Neural cell (in vitro differentiated cells): ENCODE data around the gene SMIM36. TPM values are rescaled to one million over a fixed set of nuclear protein-coding genes. Genes with fewer than 3 reads are reported as not detected.

Source experiments
- H2AFZ ChIP-seq: fragments of 200-600, 300-800 bp; sonication (generic), shearing (Covaris generic); 2 replicates; pipeline ENCODE4 v1.6.0; 2014; ENCODE audit warnings: low read depth, mild to moderate bottlenecking, antibody characterized with exemption, low read length, moderate library complexity
- H3F3A ChIP-seq: fragments of 200-600 bp; shearing (Covaris generic); 2 replicates; pipeline ENCODE4 v1.6.1; 2016; ENCODE audit warnings: mild to moderate bottlenecking, moderate library complexity, mixed read lengths, antibody characterized with exemption, low read length; ENCODE audit not compliant: insufficient read depth, poor library complexity, severe bottlenecking
- H3K27ac ChIP-seq: fragments of 200-600, 300-800 bp; sonication (generic), shearing (Covaris generic); 2 replicates; pipeline ENCODE4 v1.5.1; 2014; ENCODE audit warnings: mild to moderate bottlenecking, low read length, moderate library complexity
- H3K27me3 ChIP-seq: fragments of 300-800, 200-600 bp; sonication (generic), shearing (Covaris generic); 2 replicates; pipeline ENCODE4 v1.6.0; 2014; ENCODE audit warnings: mild to moderate bottlenecking, low read depth, low read length, moderate library complexity; ENCODE audit not compliant: insufficient read depth
- H3K36me3 ChIP-seq: fragments of 300-800, 200-600 bp; sonication (generic), shearing (Covaris generic); 2 replicates; pipeline ENCODE4 v1.5.1; 2014; ENCODE audit warnings: mild to moderate bottlenecking, antibody characterized with exemption, low read length, moderate library complexity; ENCODE audit not compliant: insufficient read depth
- H3K4me2 ChIP-seq: fragments of 300-800, 200-600 bp; sonication (generic), shearing (Covaris generic); 2 replicates; pipeline ENCODE4 v1.6.0; 2014; ENCODE audit warnings: mild to moderate bottlenecking, low read length
- H3K4me3 ChIP-seq: fragments of 300-800, 200-600 bp; sonication (generic), shearing (Covaris generic); 2 replicates; pipeline ENCODE4 v1.5.1; 2014; ENCODE audit warnings: mild to moderate bottlenecking, low read length, moderate library complexity
- H3K79me2 ChIP-seq: fragments of 200-600 bp; shearing (Covaris generic); replicated peaks from 2 replicates; pipeline ENCODE4 v1.6.0; 2014; ENCODE audit warnings: mild to moderate bottlenecking, low read length, moderate library complexity; ENCODE audit not compliant: insufficient read depth
- H3K9ac ChIP-seq: fragments of 300-800, 200-600 bp; sonication (generic), shearing (Covaris generic); 2 replicates; pipeline ENCODE4 v1.6.1; 2016; ENCODE audit warnings: mild to moderate bottlenecking, low read length, mixed read lengths
- H3K9me2 ChIP-seq: fragments of 200-600 bp; shearing (Covaris generic); 2 replicates; pipeline ENCODE4 v1.6.1; 2016; ENCODE audit warnings: mild to moderate bottlenecking, low read length, mixed read lengths; ENCODE audit not compliant: insufficient read depth
- H3K9me3 ChIP-seq: fragments of 200-600, 300-800 bp; sonication (generic), shearing (Covaris generic); 2 replicates; pipeline ENCODE4 v1.6.1; 2016; ENCODE audit warnings: mild to moderate bottlenecking, mixed run types, low read length, moderate library complexity, mixed read lengths
- H4K20me1 ChIP-seq: fragments of 200-600 bp; shearing (Covaris generic); 2 replicates; pipeline ENCODE4 v1.6.1; 2016; ENCODE audit warnings: mild to moderate bottlenecking, mixed run types; ENCODE audit not compliant: insufficient read depth
- CTCF ChIP-seq: fragments of 450-650 bp; IDR thresholded peaks from 2 replicates; pipeline ENCODE4 v1.5.1; 2014; ENCODE audit warnings: antibody characterized with exemption, mild to moderate bottlenecking, moderate library complexity; ENCODE audit not compliant: poor library complexity, severe bottlenecking
- EP300 ChIP-seq: fragments of 450-650 bp; conservative IDR thresholded peaks from 2 replicates; pipeline ENCODE4 v1.6.1; 2014; ENCODE audit warnings: antibody characterized with exemption, mild to moderate bottlenecking, moderate library complexity; ENCODE audit not compliant: poor library complexity, severe bottlenecking
- EZH2 ChIP-seq: fragments of 200-600, 300-800 bp; shearing (Covaris generic), sonication (generic); IDR thresholded peaks from 2 replicates; pipeline ENCODE4 v1.6.1; 2014; ENCODE audit warnings: antibody characterized with exemption, low read length, borderline replicate concordance, mild to moderate bottlenecking; ENCODE audit not compliant: insufficient read depth, poor library complexity, severe bottlenecking
- MXI1 ChIP-seq: fragments of 450-650 bp; conservative IDR thresholded peaks from 2 replicates; pipeline ENCODE4 v1.6.1; 2014; ENCODE audit warnings: antibody characterized with exemption, mild to moderate bottlenecking; ENCODE audit not compliant: poor library complexity, severe bottlenecking
- POLR2AphosphoS5 ChIP-seq: IDR thresholded peaks from 2 replicates; pipeline ENCODE4 v1.6.1; 2012
- RAD21 ChIP-seq: fragments of 450-650 bp; conservative IDR thresholded peaks from 2 replicates; pipeline ENCODE4 v1.6.1; 2014; ENCODE audit warnings: antibody characterized with exemption, mild to moderate bottlenecking, moderate library complexity
- REST ChIP-seq: IDR thresholded peaks from 2 replicates; pipeline ENCODE4 v1.6.1; 2012; ENCODE audit warnings: borderline replicate concordance
- SMC3 ChIP-seq: fragments of 450-650 bp; conservative IDR thresholded peaks from 2 replicates; pipeline ENCODE4 v1.6.1; 2014; ENCODE audit warnings: antibody characterized with exemption, mild to moderate bottlenecking, moderate library complexity; ENCODE audit not compliant: poor library complexity
- TAF1 ChIP-seq: IDR thresholded peaks from 2 replicates; pipeline ENCODE4 v1.6.1; 2012; ENCODE audit warnings: low read depth
- polyA plus RNA-seq: library from polyadenylated mRNA; depleted of rRNA; stranded (reverse); fragments of >200 nt; gene quantifications from 2 replicates; pipeline ENCODE4 v1.2.3, GENCODE V29; 2014

Gene SMIM36
- polyA plus RNA-seq, 1 donor from 2014 or later, result not detected

- no peak for TF ChIP-seq MXI1
- no peak for TF ChIP-seq POLR2AphosphoS5
- TF ChIP-seq CTCF, result no peak
- no peak for TF ChIP-seq TAF1
- no peak for TF ChIP-seq EP300
- no peaks in the 10 kb centered on the region for H3K79me2 ChIP-seq
- no peaks in the 10 kb centered on the region for H3K9me2 ChIP-seq
- no peaks in the 10 kb centered on the region for H3F3A ChIP-seq
- H3K9ac ChIP-seq, result no peak overlapping the region
- H3K36me3 ChIP-seq, result no peaks in the 10 kb centered on the region
- H2AFZ ChIP-seq, result no peak overlapping the region
- no peak overlapping the region for H3K27ac ChIP-seq
- H3K4me2 ChIP-seq, result no peak overlapping the region
- no peaks in the 10 kb centered on the region for H4K20me1 ChIP-seq
- no peaks in the 10 kb centered on the region for H3K9me3 ChIP-seq
- no peaks in the 10 kb centered on the region for H3K27me3 ChIP-seq
- no peak overlapping the region for H3K4me3 ChIP-seq
Measured at GRCh38 chr17:55520402-55520801, 9.2 kb upstream of the SMIM36 start.

DNA sequence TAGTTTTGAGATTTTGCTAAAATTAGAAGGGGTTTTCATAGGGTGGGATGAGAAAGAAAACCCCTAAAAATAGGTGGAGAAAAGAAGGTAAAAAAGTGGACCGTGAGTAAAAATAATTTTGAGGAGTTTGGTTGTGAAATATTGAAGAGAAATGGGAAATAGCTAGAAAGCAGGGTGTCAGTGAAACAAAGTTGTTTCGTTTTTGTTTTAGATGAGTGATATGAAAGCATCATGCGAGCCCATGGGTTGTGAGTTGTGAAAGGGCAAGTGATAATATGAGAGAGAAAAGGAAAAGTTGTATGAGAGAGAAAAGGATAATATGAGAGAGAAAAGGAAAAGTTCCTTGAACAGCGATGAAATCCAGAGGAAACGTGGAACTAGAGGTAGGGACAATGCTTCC is 7.3 kb upstream of the SMIM36 start:
- TF ChIP-seq REST (no peak), SMC3 (no peak), CTCF (no peak), POLR2AphosphoS5 (no peak), EZH2 (no peak), EP300 (no peak), RAD21 (no peak), MXI1 (no peak), TAF1 (no peak)
- Histone ChIP-seq H3K79me2 (no peaks in the 10 kb centered on the region), H4K20me1 (no peaks in the 10 kb centered on the region)

More for the DNA sequence above, 7.3 kb upstream of the SMIM36 start:
- Histone ChIP-seq H3K9me3 (no peaks in the 10 kb centered on the region), H3F3A (no peaks in the 10 kb centered on the region), H3K4me2 (no peak overlapping the region), H3K9ac (no peak overlapping the region), H3K4me3 (no peak overlapping the region), H3K27me3 (no peaks in the 10 kb centered on the region), H2AFZ (no peak overlapping the region), H3K9me2 (no peaks in the 10 kb centered on the region), H3K36me3 (no peaks in the 10 kb centered on the region), H3K27ac (no peak overlapping the region)
